Measurements from ENCODE around the gene HSH2D.

GRCh38 chr19:16098821-16099220 lies 44.7 kb upstream of the HSH2D start:
- no peak for TF ChIP-seq CTCF (IDR thresholded peaks at IDR 0.05; ENCODE audit: insufficient read depth, low read depth, low read length)
- TF ChIP-seq EZH2 (IDR thresholded peaks at IDR 0.05; ENCODE audit: insufficient read depth, low read length), result no peak

Data from astrocyte (in vitro differentiated cells and primary cell).